IMR-90 (cell line): ENCODE measurements around the gene NR2F2. TPM values are rescaled to one million over a fixed set of nuclear protein-coding genes. Genes with fewer than 3 reads are reported as not detected.

ENCODE experiments used
- ATAC-seq: fragments of 200-7000 bp; cut with Tn5 transposase; 2 replicates; pipeline ENCODE4 v1.9.1; 2020; ENCODE audit warnings: low read depth, mild to moderate bottlenecking, moderate library complexity
- BruUV-seq: library from RNA; stranded (reverse); fragments of 400-500 nt; replicated peaks from 2 replicates; lab custom pipeline; 2021; lab: Mats Ljungman, UMichigan
- CTCF ChIA-PET: fragments of 300-600 bp; formaldehyde crosslinking; extraction: SDS; loops from one replicate; lab custom pipeline; 2021; ENCODE audit warnings: antibody characterized with exemption; lab: Yijun Ruan, JAX
- POLR2A ChIA-PET: fragments of 300-600 bp; sonication (Branson Sonifier 250); formaldehyde crosslinking; loops from one replicate; lab custom pipeline; 2022; ENCODE audit warnings: antibody characterized with exemption; ENCODE audit not compliant: unreplicated experiment; lab: Charles Lee
- DNase-seq: peaks from one replicate; pipeline ENCODE4 v3.0.0; 2013
- H2AFZ ChIP-seq: replicated peaks from 2 replicates; pipeline ENCODE3; 2013; ENCODE audit warnings: low read length, mild to moderate bottlenecking; ENCODE audit not compliant: poor library complexity
- H2AK5ac ChIP-seq: 2 replicates; pipeline ENCODE4 v1.6.1; 2013; ENCODE audit warnings: low read depth, low read length, inconsistent platforms
- H2AK9ac ChIP-seq: replicated peaks from 2 replicates; pipeline ENCODE3; 2013; ENCODE audit warnings: mild to moderate bottlenecking, low read depth, low read length, moderate library complexity; ENCODE audit not compliant: poor library complexity
- H2BK120ac ChIP-seq: 2 replicates; pipeline ENCODE4 v1.6.1; 2013; ENCODE audit warnings: low read depth, low read length, inconsistent platforms
- H2BK15ac ChIP-seq: 3 replicates; pipeline ENCODE4 v1.6.1; 2013; ENCODE audit warnings: low read depth, low read length, inconsistent platforms
- H2BK20ac ChIP-seq: 2 replicates; pipeline ENCODE4 v1.6.1; 2013; ENCODE audit warnings: low read depth, mild to moderate bottlenecking, inconsistent platforms, low read length, moderate library complexity
- H2BK5ac ChIP-seq: 2 replicates; pipeline ENCODE4 v1.6.1; 2013; ENCODE audit warnings: mild to moderate bottlenecking, low read depth, low read length, inconsistent platforms; ENCODE audit not compliant: poor library complexity, severe bottlenecking
- H3K14ac ChIP-seq: replicated peaks from 2 replicates; pipeline ENCODE4 v1.6.1; 2013; ENCODE audit warnings: low read depth, low read length, inconsistent platforms
- H3K18ac ChIP-seq: 2 replicates; pipeline ENCODE4 v1.6.1; 2013; ENCODE audit warnings: low read depth, low read length, control low read depth
- H3K23ac ChIP-seq: 2 replicates; pipeline ENCODE4 v1.6.1; 2013; ENCODE audit warnings: low read depth, low read length, inconsistent platforms
- H3K27ac ChIP-seq: 2 replicates; pipeline ENCODE4 v1.5.1; 2013; ENCODE audit warnings: mild to moderate bottlenecking, control low read depth, low read length; ENCODE audit not compliant: insufficient read depth
- H3K27me3 ChIP-seq: 2 replicates; pipeline ENCODE4 v1.6.1; 2013; ENCODE audit warnings: low read length; ENCODE audit not compliant: control insufficient read depth, insufficient read depth
- H3K36me3 ChIP-seq: 2 replicates; pipeline ENCODE4 v1.6.1; 2013; ENCODE audit warnings: low read length, mixed read lengths; ENCODE audit not compliant: control insufficient read depth, insufficient read depth
- H3K4ac ChIP-seq: 2 replicates; pipeline ENCODE4 v1.6.1; 2013; ENCODE audit warnings: low read depth, low read length, inconsistent platforms
- H3K4me1 ChIP-seq: 2 replicates; pipeline ENCODE4 v1.6.1; 2013; ENCODE audit warnings: low read length, mixed read lengths; ENCODE audit not compliant: control insufficient read depth, insufficient read depth
- H3K4me2 ChIP-seq: 2 replicates; pipeline ENCODE4 v1.6.1; 2013; ENCODE audit warnings: low read depth, mild to moderate bottlenecking, control low read depth, low read length, moderate library complexity
- H3K4me3 ChIP-seq: 2 replicates; pipeline ENCODE4 v1.5.1; 2013; ENCODE audit warnings: low read depth, mild to moderate bottlenecking, control low read depth, low read length, moderate library complexity; ENCODE audit not compliant: insufficient read depth
- H3K56ac ChIP-seq: 2 replicates; pipeline ENCODE4 v1.6.1; 2013; ENCODE audit warnings: low read length, inconsistent platforms; ENCODE audit not compliant: insufficient read depth; ENCODE audit errors: extremely low read depth
- H3K79me1 ChIP-seq, 2 experiments: 2 replicates each; pipeline ENCODE4 v1.6.1; 2013; ENCODE audit warnings: low read length in 2 of 2, inconsistent platforms in 1 of 2, low read depth in 1 of 2
- H3K9ac ChIP-seq: 2 replicates; pipeline ENCODE4 v1.6.1; 2013; ENCODE audit warnings: low read depth, low read length, control low read depth
- H3K9me1 ChIP-seq: 2 replicates; pipeline ENCODE4 v1.6.1; 2013; ENCODE audit warnings: low read length, inconsistent platforms; ENCODE audit not compliant: insufficient read depth
- H3K9me3 ChIP-seq: 2 replicates; pipeline ENCODE4 v1.6.1; 2013; ENCODE audit warnings: low read length; ENCODE audit not compliant: control insufficient read depth, insufficient read depth
- H4K20me1 ChIP-seq: 2 replicates; pipeline ENCODE4 v1.6.1; 2013; ENCODE audit warnings: low read length, inconsistent platforms; ENCODE audit not compliant: insufficient read depth
- H4K5ac ChIP-seq: 2 replicates; pipeline ENCODE4 v1.6.1; 2013; ENCODE audit warnings: mild to moderate bottlenecking, low read depth, low read length, control low read depth
- H4K8ac ChIP-seq, 2 experiments: 2 replicates each; pipeline ENCODE4 v1.6.1; 2013; ENCODE audit warnings: low read depth in 2 of 2, low read length in 2 of 2, control low read depth in 1 of 2, inconsistent platforms in 1 of 2
- H4K91ac ChIP-seq: 2 replicates; pipeline ENCODE4 v1.6.1; 2013; ENCODE audit warnings: low read depth, low read length, inconsistent platforms; ENCODE audit not compliant: insufficient read depth
- BHLHE40 ChIP-seq: fragments of 150-350 bp; IDR thresholded peaks from 2 replicates; pipeline ENCODE4 v1.6.1; 2016; ENCODE audit warnings: mild to moderate bottlenecking, low read depth, low read length
- CEBPB ChIP-seq: IDR thresholded peaks from 2 replicates; pipeline ENCODE4 v1.6.1; 2012; ENCODE audit warnings: low read depth, low read length, improper control_type of control experiment
- CHD1 ChIP-seq: IDR thresholded peaks from 2 replicates; pipeline ENCODE4 v1.6.1; 2012; ENCODE audit warnings: low read depth, low read length, improper control_type of control experiment
- CTCF ChIP-seq: conservative IDR thresholded peaks from 2 replicates; pipeline ENCODE4 v1.5.1; 2012; ENCODE audit warnings: mild to moderate bottlenecking, low read depth, low read length, improper control_type of control experiment
- FOS ChIP-seq: fragments of 150-350 bp; IDR thresholded peaks from 2 replicates; pipeline ENCODE4 v1.6.1; 2016; ENCODE audit warnings: low read depth, low read length
- MAFK ChIP-seq: IDR thresholded peaks from 2 replicates; pipeline ENCODE4 v1.6.1; 2012; ENCODE audit warnings: low read depth, low read length, improper control_type of control experiment
- MAZ ChIP-seq: IDR thresholded peaks from 2 replicates; pipeline ENCODE4 v1.6.1; 2012; ENCODE audit warnings: low read depth, mild to moderate bottlenecking, low read length, improper control_type of control experiment, moderate library complexity, borderline replicate concordance
- MXI1 ChIP-seq: IDR thresholded peaks from 2 replicates; pipeline ENCODE4 v1.6.1; 2012; ENCODE audit warnings: low read depth, mild to moderate bottlenecking, low read length, moderate library complexity, borderline replicate concordance
- POLR2A ChIP-seq: IDR thresholded peaks from 2 replicates; pipeline ENCODE4 v1.6.1; 2012; ENCODE audit warnings: mild to moderate bottlenecking, low read depth, low read length
- RAD21 ChIP-seq: IDR thresholded peaks from 2 replicates; pipeline ENCODE4 v1.6.1; 2012; ENCODE audit warnings: low read length, improper control_type of control experiment
- RCOR1 ChIP-seq: IDR thresholded peaks from 2 replicates; pipeline ENCODE4 v1.6.1; 2012; ENCODE audit warnings: mild to moderate bottlenecking, low read length, improper control_type of control experiment; ENCODE audit not compliant: insufficient replicate concordance
- RFX5 ChIP-seq: IDR thresholded peaks from 2 replicates; pipeline ENCODE4 v1.8.0; 2012; ENCODE audit warnings: low read depth, mild to moderate bottlenecking, low read length, moderate library complexity
- SMC3 ChIP-seq: fragments of 150-350 bp; IDR thresholded peaks from 2 replicates; pipeline ENCODE4 v1.6.1; 2016; ENCODE audit warnings: low read depth, mild to moderate bottlenecking, antibody characterized with exemption, low read length, moderate library complexity
- USF2 ChIP-seq: fragments of 150-350 bp; IDR thresholded peaks from 2 replicates; pipeline ENCODE4 v1.6.1; 2017; ENCODE audit warnings: mild to moderate bottlenecking, antibody characterized with exemption, low read length, low read depth
- WGBS, 2 experiments: methylation state at CpG; one replicate each; pipeline versions ENCODE4 v1.1.5 to v1.1.7; 2013; ENCODE audit warnings: missing lambda C conversion rate in 2 of 2; ENCODE audit not compliant: insufficient read length in 1 of 2; ENCODE audit errors: extremely low coverage in 2 of 2; 5-methylcytosine and 5-hydroxymethylcytosine counted together
- dilution Hi-C: fragments of 300-500 bp; cut with HindIII; formaldehyde crosslinking; loops from one replicate; pipeline ENCODE4 v1.14.3; 2018; ENCODE audit warnings: low sequenced_read_pairs; ENCODE audit not compliant: unreplicated experiment
- in situ Hi-C: fragments of 300-500 bp; cut with MboI; formaldehyde crosslinking; loops from 3 replicates; pipeline ENCODE4 v1.14.3; 2019; ENCODE audit warnings: low sequenced_read_pairs, inconsistent platforms, mixed read lengths
- intact Hi-C: fragments of 100-400 bp; cut with micrococcal nuclease; formaldehyde crosslinking; loops from 2 replicates; pipeline ENCODE4 v1.10.0; 2022
- polyA plus RNA-seq, 3 experiments: library from polyadenylated mRNA; depleted of rRNA; stranded (reverse); fragments of >200 nt; gene quantifications; 2 replicates each; pipeline ENCODE4 v1.2.3, GENCODE V29; 2012; ENCODE audit warnings: low replicate concordance in 1 of 3
- total RNA-seq: library from RNA; depleted of rRNA; stranded (reverse); fragments of >200 nt; gene quantifications from 2 replicates; pipeline ENCODE4 v1.2.3, GENCODE V29; 2012
- TF ChIP-seq, protein P1 (sequence below): fragments of 150-350 bp; IDR thresholded peaks from 2 replicates; pipeline ENCODE4 v1.6.1; 2016; ENCODE audit warnings: low read depth, mild to moderate bottlenecking, low read length, moderate library complexity, borderline replicate concordance

NR2F2 gene
- total and polyA plus RNA-seq, 2 of the 4 experiments (the other 2 are of a cell fraction), result 20.3 to 161 TPM

- Histone ChIP-seq H3K14ac (no peak overlapping the region), H3K23ac (no peak overlapping the region), H2AFZ (no peak overlapping the region), H3K9me1 (no peaks in the 10 kb centered on the region), H2BK15ac (no peak overlapping the region), H4K8ac (no peak overlapping the region), H4K5ac (no peak overlapping the region), H2BK5ac (no peak overlapping the region), H2BK120ac (no peak overlapping the region), H3K27ac (no peak overlapping the region), H2AK9ac (no peak overlapping the region), H3K79me1 (peaks cover 15 to 58% of the 10 kb centered on the region in 2 experiments), H3K9ac (no peak overlapping the region), H3K4ac (no peak overlapping the region), H3K4me1 (peaks cover 29% of the 10 kb centered on the region), H2AK5ac (no peak overlapping the region), H2BK20ac (no peak overlapping the region), H3K4me2 (no peak overlapping the region), H4K20me1 (no peaks in the 10 kb centered on the region), H4K91ac (no peak overlapping the region), H3K56ac (no peak overlapping the region), H3K36me3 (peaks cover 15% of the 10 kb centered on the region), H3K4me3 (no peak overlapping the region), H3K27me3 (no peaks in the 10 kb centered on the region), H3K9me3 (no peaks in the 10 kb centered on the region), H3K18ac (no peak overlapping the region)
- in situ Hi-C loops, result no loop called here
- no TSS peak for BruUV-seq
- POLR2A ChIA-PET, result no interaction called here
- DNase-seq, result no peak
- dilution Hi-C loops, result no loop called here
- ATAC-seq, result no peak
- intact Hi-C loops, result loop anchor here (10.0 kb wide), 1 partner anchor 1944 kb away; no protein-coding TSS in a partner anchor
- WGBS, 2 experiments, result no CpG with 5 or more reads among the region's 19 CpGs
- CTCF ChIA-PET, result no interaction called here
- TF ChIP-seq CHD1, result no peak
- no peak for TF ChIP-seq CEBPB
- no peak for TF ChIP-seq MAFK
- TF ChIP-seq FOS, result no peak
- TF ChIP-seq POLR2A, result no peak
- TF ChIP-seq MAZ, result no peak
- TF ChIP-seq BHLHE40, result no peak
- no peak for TF ChIP-seq MXI1
- TF ChIP-seq, protein P1, sequence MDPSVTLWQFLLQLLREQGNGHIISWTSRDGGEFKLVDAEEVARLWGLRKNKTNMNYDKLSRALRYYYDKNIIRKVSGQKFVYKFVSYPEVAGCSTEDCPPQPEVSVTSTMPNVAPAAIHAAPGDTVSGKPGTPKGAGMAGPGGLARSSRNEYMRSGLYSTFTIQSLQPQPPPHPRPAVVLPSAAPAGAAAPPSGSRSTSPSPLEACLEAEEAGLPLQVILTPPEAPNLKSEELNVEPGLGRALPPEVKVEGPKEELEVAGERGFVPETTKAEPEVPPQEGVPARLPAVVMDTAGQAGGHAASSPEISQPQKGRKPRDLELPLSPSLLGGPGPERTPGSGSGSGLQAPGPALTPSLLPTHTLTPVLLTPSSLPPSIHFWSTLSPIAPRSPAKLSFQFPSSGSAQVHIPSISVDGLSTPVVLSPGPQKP, result no peak
- no peak for TF ChIP-seq RAD21
- TF ChIP-seq CTCF, result no peak
- TF ChIP-seq RFX5, result no peak
- TF ChIP-seq RCOR1, result no peak
- no peak for TF ChIP-seq USF2
- no peak for TF ChIP-seq SMC3
These were observed 20.6 kb downstream of the NR2F2 start for GRCh38 chr15:96350934-96351724.
